Progenitor cell of endocrine pancreas (in vitro differentiated cells): ENCODE data around the gene ADK. TPM values are rescaled to one million over a fixed set of nuclear protein-coding genes. Genes with fewer than 3 reads are reported as not detected.
A peak's percentile ranks its signal among the peaks of the same experiment; 100 is the strongest.

ENCODE experiments used
- DNase-seq: peaks from one replicate; pipeline ENCODE4 v3.0.0; 2021; ENCODE audit warnings: low spot score; ENCODE audit not compliant: unreplicated experiment
- H3K27ac Mint-ChIP-seq: 2 replicates; pipeline ENCODE4 v1.8.0; 2021; ENCODE audit warnings: mild to moderate bottlenecking, moderate library complexity, mixed read lengths
- H3K27me3 Mint-ChIP-seq: 2 replicates; pipeline ENCODE4 v1.8.0; 2021; ENCODE audit warnings: mixed read lengths
- H3K36me3 Mint-ChIP-seq: 2 replicates; pipeline ENCODE4 v1.8.0; 2022; ENCODE audit warnings: mixed read lengths; ENCODE audit not compliant: insufficient read depth
- H3K4me1 Mint-ChIP-seq: 2 replicates; pipeline ENCODE4 v1.8.0; 2021; ENCODE audit warnings: low read depth, mixed read lengths
- H3K4me3 Mint-ChIP-seq: 2 replicates; pipeline ENCODE4 v1.8.0; 2021; ENCODE audit warnings: low read depth, mild to moderate bottlenecking, moderate library complexity, mixed read lengths
- H3K9me3 Mint-ChIP-seq: 2 replicates; pipeline ENCODE4 v1.8.0; 2021; ENCODE audit warnings: low read depth, mixed read lengths
- total RNA-seq: library from RNA; stranded (reverse); gene quantifications from 2 replicates; pipeline ENCODE4 v1.2.1, GENCODE V29; 2021
- TF ChIP-seq, protein P1 (sequence below): fragments of 200-600 bp; sonication (generic); IDR thresholded peaks from one replicate; pipeline ENCODE4 v1.5.0; 2021; ENCODE audit warnings: antibody characterized with exemption, mild to moderate bottlenecking; ENCODE audit not compliant: unreplicated experiment

ADK gene
- total RNA-seq, 1 donor from 2014 or later = 20.7 TPM

DNA sequence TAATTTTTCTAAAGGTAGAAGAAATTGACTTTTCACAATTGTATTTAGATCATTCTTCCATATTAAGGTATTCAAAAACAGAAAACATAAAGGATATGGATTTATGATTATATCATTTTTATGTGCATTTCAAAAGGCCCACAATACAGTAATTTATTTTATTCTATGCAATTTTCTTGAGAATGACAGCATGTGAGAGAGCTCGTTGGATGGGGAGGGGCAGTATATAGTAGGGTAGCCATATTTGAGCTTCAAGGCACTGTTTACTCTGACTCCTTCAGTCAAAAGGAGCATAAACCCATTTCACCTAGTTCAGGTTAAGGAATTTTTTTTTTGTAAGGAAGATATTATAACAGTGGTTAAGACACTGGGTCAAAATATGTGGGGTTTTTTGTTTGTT lies 534.5 kb downstream of the ADK start:
- H3K9me3 Mint-ChIP-seq = no peaks in the 10 kb centered on the region
- TF ChIP-seq, protein P1, sequence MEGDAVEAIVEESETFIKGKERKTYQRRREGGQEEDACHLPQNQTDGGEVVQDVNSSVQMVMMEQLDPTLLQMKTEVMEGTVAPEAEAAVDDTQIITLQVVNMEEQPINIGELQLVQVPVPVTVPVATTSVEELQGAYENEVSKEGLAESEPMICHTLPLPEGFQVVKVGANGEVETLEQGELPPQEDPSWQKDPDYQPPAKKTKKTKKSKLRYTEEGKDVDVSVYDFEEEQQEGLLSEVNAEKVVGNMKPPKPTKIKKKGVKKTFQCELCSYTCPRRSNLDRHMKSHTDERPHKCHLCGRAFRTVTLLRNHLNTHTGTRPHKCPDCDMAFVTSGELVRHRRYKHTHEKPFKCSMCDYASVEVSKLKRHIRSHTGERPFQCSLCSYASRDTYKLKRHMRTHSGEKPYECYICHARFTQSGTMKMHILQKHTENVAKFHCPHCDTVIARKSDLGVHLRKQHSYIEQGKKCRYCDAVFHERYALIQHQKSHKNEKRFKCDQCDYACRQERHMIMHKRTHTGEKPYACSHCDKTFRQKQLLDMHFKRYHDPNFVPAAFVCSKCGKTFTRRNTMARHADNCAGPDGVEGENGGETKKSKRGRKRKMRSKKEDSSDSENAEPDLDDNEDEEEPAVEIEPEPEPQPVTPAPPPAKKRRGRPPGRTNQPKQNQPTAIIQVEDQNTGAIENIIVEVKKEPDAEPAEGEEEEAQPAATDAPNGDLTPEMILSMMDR = no peak
- peaks cover 2% of the 10 kb centered on the region for H3K36me3 Mint-ChIP-seq
- no peak overlapping the region for H3K27ac Mint-ChIP-seq
- no peaks in the 10 kb centered on the region for H3K27me3 Mint-ChIP-seq
- H3K4me1 Mint-ChIP-seq = peaks cover 31% of the 10 kb centered on the region
- DNase-seq = no peak
- no peak overlapping the region for H3K4me3 Mint-ChIP-seq

DNA sequence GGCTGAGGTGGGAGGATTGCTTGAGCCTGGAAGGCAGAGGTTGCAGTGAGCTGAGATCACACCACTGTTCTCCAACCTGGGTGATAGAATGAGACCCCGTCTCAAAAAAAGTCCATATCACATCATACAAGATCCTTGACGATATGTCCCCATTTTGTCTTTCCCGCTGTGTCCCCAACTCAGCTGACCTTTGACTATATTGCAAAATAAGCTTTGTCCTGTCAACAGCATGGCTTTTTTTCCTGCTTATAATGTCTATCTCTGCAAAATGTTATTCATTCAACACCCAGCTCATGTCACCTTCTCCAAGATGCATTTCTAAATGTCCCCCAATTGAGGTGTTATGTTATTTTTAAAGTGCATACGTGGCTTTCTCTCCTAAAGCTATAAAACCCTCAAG lies 539.4 kb downstream of the ADK start:
- H3K9me3 Mint-ChIP-seq = no peaks in the 10 kb centered on the region
- H3K4me3 Mint-ChIP-seq = no peak overlapping the region
- H3K36me3 Mint-ChIP-seq = peaks cover 2% of the 10 kb centered on the region
- DNase-seq = no peak
- no peaks in the 10 kb centered on the region for H3K4me1 Mint-ChIP-seq
- no peaks in the 10 kb centered on the region for H3K27me3 Mint-ChIP-seq
- TF ChIP-seq, protein P1 = no peak
- no peak overlapping the region for H3K27ac Mint-ChIP-seq

DNA sequence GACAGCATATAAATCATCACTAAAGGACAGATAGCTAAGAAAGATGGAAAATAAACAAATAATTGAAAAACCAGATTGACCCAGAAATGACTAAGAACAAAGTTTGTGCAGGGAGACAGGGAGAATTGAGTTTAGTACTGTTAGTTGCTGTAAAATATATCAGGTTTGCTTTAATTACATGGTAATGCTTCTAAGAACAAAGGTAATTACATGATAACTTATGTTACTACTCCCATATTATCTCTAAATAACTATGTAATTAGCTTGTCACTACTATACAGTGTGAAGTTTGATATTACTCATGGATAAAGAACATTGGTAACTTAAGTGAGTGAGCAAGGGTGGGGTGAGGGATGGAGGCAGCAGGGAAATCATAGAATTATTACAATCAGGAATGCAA lies 540.1 kb downstream of the ADK start:
- Mint-ChIP-seq H3K36me3 (peaks cover 2% of the 10 kb centered on the region), H3K27me3 (no peaks in the 10 kb centered on the region), H3K4me1 (no peaks in the 10 kb centered on the region), H3K9me3 (no peaks in the 10 kb centered on the region), H3K27ac (no peak overlapping the region), H3K4me3 (no peak overlapping the region)
- DNase-seq = no peak
- TF ChIP-seq, protein P1 = no peak

DNA sequence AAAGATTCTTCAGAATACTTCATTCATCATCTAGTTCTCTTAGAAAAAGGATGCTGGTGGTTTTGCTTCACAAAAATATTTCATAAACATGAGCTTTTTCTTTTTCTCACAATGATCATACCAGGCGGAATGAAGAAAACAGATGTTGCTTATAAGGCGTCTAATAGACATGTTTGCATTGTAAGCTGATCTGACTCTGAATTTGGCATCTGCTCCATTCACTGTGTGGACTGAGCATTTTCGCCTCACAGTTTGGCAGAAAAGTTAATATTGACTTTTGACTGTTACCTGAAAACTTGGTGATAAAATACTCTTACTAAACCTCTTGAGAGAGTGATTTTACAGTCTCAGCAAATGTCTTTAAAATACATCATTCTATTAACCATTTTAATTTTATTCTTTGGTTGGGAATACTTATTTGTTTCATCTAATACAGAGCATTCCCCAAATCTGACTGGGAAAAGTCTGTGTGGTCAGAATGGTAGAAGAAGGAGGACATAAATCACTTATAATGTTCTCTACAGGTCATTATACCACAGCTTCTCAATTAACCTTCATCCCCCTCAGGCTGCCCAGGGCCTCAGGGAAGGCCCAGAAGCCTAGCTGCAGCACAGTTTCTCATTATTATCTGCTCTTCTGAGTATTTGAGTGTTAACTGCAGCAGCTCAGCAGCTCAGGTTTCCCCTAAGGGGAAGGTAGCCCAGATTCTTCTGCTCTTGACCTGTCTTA lies 553.8 kb downstream of the ADK start:
- TF ChIP-seq, protein P1 = no peak
- Mint-ChIP-seq H3K27ac (peak overlapping the region; percentile 88), H3K36me3 (peaks cover 1% of the 10 kb centered on the region), H3K9me3 (no peaks in the 10 kb centered on the region), H3K4me1 (peaks cover 15% of the 10 kb centered on the region), H3K4me3 (no peak overlapping the region), H3K27me3 (no peaks in the 10 kb centered on the region)
- DNase-seq = no peak

DNA sequence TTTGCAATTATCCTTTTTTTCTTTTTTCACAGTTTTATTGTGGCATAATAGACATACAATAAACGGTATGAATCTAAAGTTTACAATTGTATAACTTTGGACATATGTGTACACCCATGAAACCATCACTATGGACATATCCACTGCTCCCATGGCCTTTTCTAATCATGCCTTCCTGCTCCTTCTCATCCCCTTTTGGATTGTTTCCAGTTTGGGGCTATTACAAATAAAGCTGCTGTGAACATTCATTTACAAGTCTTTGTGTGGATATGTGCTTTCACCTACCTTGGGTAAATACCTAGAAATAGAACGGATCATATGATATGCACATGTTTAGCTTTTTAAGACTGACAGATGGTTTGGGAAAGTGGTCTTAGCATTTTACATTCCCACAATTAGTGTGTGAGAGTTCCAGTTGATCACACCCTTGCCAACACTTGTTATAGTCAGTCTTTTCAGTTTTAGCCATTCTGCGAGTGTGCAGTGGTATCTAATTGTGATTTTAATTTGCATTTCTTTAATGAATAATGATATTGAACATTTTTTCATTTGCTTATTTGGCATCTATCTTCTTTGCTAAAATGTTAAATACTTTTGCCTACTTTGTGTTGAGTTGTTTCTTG lies 554.4 kb downstream of the ADK start:
- Mint-ChIP-seq H3K27ac (peak overlapping the region; percentile 88), H3K4me3 (no peak overlapping the region), H3K9me3 (no peaks in the 10 kb centered on the region), H3K27me3 (no peaks in the 10 kb centered on the region), H3K4me1 (peaks cover 15% of the 10 kb centered on the region), H3K36me3 (peaks cover 1% of the 10 kb centered on the region)
- no peak for DNase-seq
- TF ChIP-seq, protein P1 = no peak
